Measurements from ENCODE around the gene RUFY3.
"Not testable (repeated sequence)": the region's sequence is repeated elsewhere in the genome, so short reads cannot be mapped to it uniquely, and the experiment has no call there.

Gene RUFY3

GRCh38 chr4:70721747-70722146 lies at the start of gene RUFY3:
RUFY3 (plus strand) TSS chr4:70721964; CDS start chr4:70722574, 610 bp downstream.
- Mint-ChIP-seq H3K9me3 (no peaks in the 10 kb centered on the region), H3K4me3 (peak within 1 kb of the TSS; percentile 25), H3K27ac (peak within 1 kb of the TSS; percentile 17), H3K36me3 (ENCODE audit: low read depth) (no peaks in the 10 kb centered on the region), H3K4me1 (peaks cover 31% of the 10 kb centered on the region), H3K27me3 (no peaks in the 10 kb centered on the region)
- DNase-seq (no peak), ATAC-seq (no peak)

DNA sequence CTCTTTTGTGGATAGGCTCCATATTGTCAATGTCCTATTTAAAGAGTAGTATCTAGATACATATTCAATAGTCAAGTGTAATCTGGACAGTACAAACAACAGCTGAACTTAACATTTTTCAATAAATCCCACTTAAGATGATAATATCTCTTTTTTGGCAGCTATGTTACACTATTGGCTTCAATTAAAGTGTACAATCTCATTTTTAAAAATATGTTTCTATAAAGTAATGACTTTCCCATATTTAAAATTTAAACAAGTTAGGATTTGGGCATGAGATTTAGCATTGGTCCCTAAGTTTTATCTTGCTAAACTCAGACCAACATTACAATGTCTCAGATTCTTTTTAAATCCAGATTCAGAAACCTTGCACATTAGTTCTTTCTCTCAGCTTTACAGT lies 47.6 kb upstream of the RUFY3 start:
- Mint-ChIP-seq H3K9me3 (no peaks in the 10 kb centered on the region), H3K4me3 (no peak overlapping the region), H3K27ac (no peak overlapping the region), H3K27me3 (no peaks in the 10 kb centered on the region), H3K4me1 (peaks cover 14% of the 10 kb centered on the region), H3K36me3 (ENCODE audit: low read depth) (no peaks in the 10 kb centered on the region)
- ATAC-seq (no peak), DNase-seq (no peak)

- DNase-seq, result no peak
- no peak for ATAC-seq
- Mint-ChIP-seq H3K4me3 (no peak overlapping the region), H3K27ac (no peak overlapping the region), H3K9me3 (no peaks in the 10 kb centered on the region), H3K4me1 (peaks cover 14% of the 10 kb centered on the region), H3K36me3 (ENCODE audit: low read depth) (no peaks in the 10 kb centered on the region), H3K27me3 (no peaks in the 10 kb centered on the region)
Measured at GRCh38 chr4:70674731-70675130, 47.0 kb upstream of the RUFY3 start.

GRCh38 chr4:70676554-70677090 lies 45.1 kb upstream of the RUFY3 start:
- no peak overlapping the region for H3K27ac Mint-ChIP-seq
- DNase-seq (no peak), ATAC-seq (no peak)
- H3K27me3 Mint-ChIP-seq, result no peaks in the 10 kb centered on the region
- no peaks in the 10 kb centered on the region for H3K36me3 Mint-ChIP-seq (ENCODE audit: low read depth)
- H3K9me3 Mint-ChIP-seq, result no peaks in the 10 kb centered on the region
- H3K4me1 Mint-ChIP-seq, result peaks cover 14% of the 10 kb centered on the region
- H3K4me3 Mint-ChIP-seq, result no peak overlapping the region

DNA sequence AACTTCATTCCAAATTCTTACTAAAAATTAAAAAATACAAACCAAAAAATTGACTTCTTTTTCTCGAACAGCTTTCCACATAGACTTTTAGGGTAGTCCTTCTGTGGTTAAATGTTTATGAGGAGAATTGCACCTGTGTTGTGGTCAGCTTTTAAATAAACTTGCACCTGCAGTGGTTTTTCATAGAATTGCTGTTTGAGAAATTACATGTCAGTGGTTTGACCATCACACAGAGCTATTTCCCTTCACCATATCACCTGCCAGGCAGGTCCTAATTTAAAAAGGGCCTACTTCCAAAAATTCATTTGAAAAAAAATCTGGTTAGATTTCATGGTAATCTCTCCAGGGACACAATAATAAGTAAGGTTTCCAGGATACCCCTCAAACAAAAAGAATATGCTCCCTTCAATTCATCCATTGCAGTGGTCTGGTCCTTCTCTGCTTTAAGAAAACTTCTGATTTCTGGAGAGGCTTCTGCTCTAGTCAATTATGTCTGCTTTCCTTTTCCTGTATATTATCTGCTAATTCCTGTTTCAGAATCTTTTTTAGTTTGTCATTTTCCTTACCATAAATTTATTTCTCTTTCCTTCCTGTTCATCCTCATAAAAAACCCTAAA lies 43.3 kb upstream of the RUFY3 start:
- Mint-ChIP-seq H3K36me3 (ENCODE audit: low read depth) (no peaks in the 10 kb centered on the region), H3K9me3 (no peaks in the 10 kb centered on the region), H3K4me1 (peaks cover 14% of the 10 kb centered on the region), H3K27me3 (no peaks in the 10 kb centered on the region), H3K4me3 (no peak overlapping the region), H3K27ac (no peak overlapping the region)
- no peak for ATAC-seq
- no peak for DNase-seq

DNA sequence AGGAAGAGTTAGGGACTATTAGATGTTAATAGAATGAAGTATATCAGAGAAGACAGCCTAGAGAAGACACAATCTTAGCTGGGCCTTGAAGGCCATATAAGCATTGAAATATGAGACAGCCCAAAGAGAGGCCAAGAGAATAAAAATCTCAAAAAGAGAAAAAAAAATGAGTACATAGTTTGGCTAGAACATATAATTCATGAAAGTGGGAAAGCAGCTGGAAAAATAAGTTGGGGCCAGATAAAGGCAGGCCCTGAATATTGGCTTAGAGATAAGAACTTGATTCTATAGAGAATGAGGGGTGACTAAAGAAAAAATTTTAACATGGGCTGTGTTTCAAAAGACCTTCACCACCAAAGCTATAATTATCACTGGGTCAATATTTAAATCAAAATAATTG lies 40.8 kb upstream of the RUFY3 start:
- Mint-ChIP-seq H3K4me3 (no peak overlapping the region), H3K9me3 (no peaks in the 10 kb centered on the region), H3K4me1 (peaks cover 14% of the 10 kb centered on the region), H3K27ac (no peak overlapping the region), H3K27me3 (no peaks in the 10 kb centered on the region), H3K36me3 (ENCODE audit: low read depth) (no peaks in the 10 kb centered on the region)
- ATAC-seq (no peak), DNase-seq (no peak)

- Mint-ChIP-seq H3K4me1 (peaks cover 14% of the 10 kb centered on the region), H3K4me3 (no peak overlapping the region), H3K27ac (no peak overlapping the region), H3K27me3 (no peaks in the 10 kb centered on the region), H3K36me3 (ENCODE audit: low read depth) (no peaks in the 10 kb centered on the region), H3K9me3 (no peaks in the 10 kb centered on the region)
- ATAC-seq (no peak), DNase-seq (no peak)
Measured at GRCh38 chr4:70681704-70682103, 40.1 kb upstream of the RUFY3 start.

- not testable (repeated sequence) for H3K27me3 Mint-ChIP-seq; H3K36me3 Mint-ChIP-seq (ENCODE audit: low read depth); H3K27ac Mint-ChIP-seq; ATAC-seq; H3K9me3 Mint-ChIP-seq; H3K4me3 Mint-ChIP-seq; DNase-seq
- H3K4me1 Mint-ChIP-seq, result peaks cover 10% of the 10 kb centered on the region
Measured at GRCh38 chr4:70682142-70682541, 39.6 kb upstream of the RUFY3 start.

- Mint-ChIP-seq H3K27ac (peak overlapping the region; percentile 99), H3K4me1 (peaks cover 42% of the 10 kb centered on the region), H3K9me3 (no peaks in the 10 kb centered on the region), H3K4me3 (peak overlapping the region; percentile 100), H3K27me3 (no peaks in the 10 kb centered on the region), H3K36me3 (ENCODE audit: low read depth) (peaks cover 34% of the 10 kb centered on the region)
- ATAC-seq (no peak), DNase-seq (peak; percentile 34)
Measured at GRCh38 chr4:70687392-70687791, 34.4 kb upstream of the RUFY3 start.

GRCh38 chr4:70687821-70688794 lies 33.7 kb upstream of the RUFY3 start, which contains the start of gene UTP3:
UTP3 (plus strand) TSS chr4:70688532; CDS start chr4:70688678, 146 bp downstream.
- peak; percentile 95 for DNase-seq
- H3K27me3 Mint-ChIP-seq, result no peaks in the 10 kb centered on the region
- H3K9me3 Mint-ChIP-seq, result no peaks in the 10 kb centered on the region
- peak within 1 kb of the TSS; percentile 100 for H3K4me3 Mint-ChIP-seq
- peak within 1 kb of the TSS; percentile 99 for H3K27ac Mint-ChIP-seq
- peaks cover 42% of the 10 kb centered on the region for H3K4me1 Mint-ChIP-seq
- ATAC-seq, result peak; percentile 96
- peaks cover 34% of the 10 kb centered on the region for H3K36me3 Mint-ChIP-seq (ENCODE audit: low read depth)

DNA sequence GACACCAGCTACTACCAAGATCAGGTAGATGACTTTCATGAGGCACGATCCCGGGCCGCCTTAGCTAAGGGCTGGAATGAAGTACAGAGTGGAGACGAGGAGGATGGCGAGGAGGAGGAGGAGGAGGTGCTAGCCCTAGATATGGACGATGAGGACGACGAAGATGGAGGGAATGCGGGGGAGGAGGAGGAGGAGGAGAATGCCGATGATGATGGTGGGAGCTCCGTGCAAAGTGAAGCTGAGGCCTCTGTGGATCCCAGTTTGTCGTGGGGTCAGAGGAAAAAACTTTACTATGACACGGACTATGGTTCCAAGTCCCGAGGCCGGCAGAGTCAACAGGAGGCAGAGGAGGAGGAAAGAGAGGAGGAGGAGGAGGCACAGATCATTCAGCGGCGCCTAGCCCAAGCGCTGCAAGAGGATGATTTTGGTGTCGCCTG lies 33.0 kb upstream of the RUFY3 start:
- Mint-ChIP-seq H3K4me1 (peaks cover 42% of the 10 kb centered on the region), H3K4me3 (peak overlapping the region; percentile 100), H3K36me3 (ENCODE audit: low read depth) (peaks cover 34% of the 10 kb centered on the region), H3K9me3 (no peaks in the 10 kb centered on the region), H3K27ac (peak overlapping the region; percentile 99), H3K27me3 (no peaks in the 10 kb centered on the region)
- ATAC-seq (peak; percentile 5), DNase-seq (no peak)

DNA sequence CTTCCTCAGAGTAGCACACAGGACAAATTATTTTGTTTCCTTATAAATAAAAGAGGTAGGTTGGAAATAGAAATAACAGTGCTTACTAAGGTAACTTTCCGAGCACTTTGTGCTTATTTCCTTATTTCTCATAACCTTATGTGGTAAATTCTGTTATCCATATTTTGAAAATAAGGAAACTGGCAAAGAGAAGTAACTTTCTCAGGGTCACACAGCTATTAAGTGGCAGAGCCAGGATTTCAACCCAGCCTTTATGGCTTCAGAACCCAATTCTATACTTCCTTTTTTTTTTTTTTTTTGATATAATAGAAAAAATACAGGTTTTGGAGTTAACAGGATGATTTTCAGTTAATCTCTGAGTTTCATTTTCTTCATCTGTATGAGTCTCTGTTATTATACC lies 30.1 kb upstream of the RUFY3 start:
- H3K27ac Mint-ChIP-seq, result peak overlapping the region; percentile 46
- no peaks in the 10 kb centered on the region for H3K9me3 Mint-ChIP-seq
- H3K27me3 Mint-ChIP-seq, result no peaks in the 10 kb centered on the region
- ATAC-seq (no peak), DNase-seq (no peak)
- H3K36me3 Mint-ChIP-seq (ENCODE audit: low read depth), result peaks cover 35% of the 10 kb centered on the region
- peak overlapping the region; percentile 100 for H3K4me3 Mint-ChIP-seq
- H3K4me1 Mint-ChIP-seq, result peaks cover 42% of the 10 kb centered on the region

DNA sequence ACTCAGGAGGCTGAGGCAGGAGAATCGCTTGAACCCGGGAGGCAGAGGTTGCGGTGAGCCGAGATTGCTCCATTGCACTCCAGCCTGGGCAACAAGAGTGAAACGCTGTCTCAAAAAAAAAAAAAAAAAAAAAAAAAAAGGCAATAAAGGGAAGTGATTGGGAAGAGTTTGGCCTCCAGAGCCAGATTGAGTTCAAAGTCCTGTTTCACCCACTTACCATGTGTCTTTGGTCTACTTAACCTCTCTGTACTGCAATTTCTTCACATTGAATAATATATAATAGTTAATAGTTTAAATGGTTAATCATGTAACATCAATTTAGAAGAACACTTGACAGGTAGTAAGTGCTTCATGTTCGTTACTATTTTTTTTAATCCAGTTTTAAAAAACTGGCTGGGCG lies 27.1 kb upstream of the RUFY3 start:
- peaks cover 21% of the 10 kb centered on the region for H3K4me1 Mint-ChIP-seq
- not testable (repeated sequence) for H3K4me3 Mint-ChIP-seq, H3K9me3 Mint-ChIP-seq, ATAC-seq, H3K27ac Mint-ChIP-seq, H3K27me3 Mint-ChIP-seq, DNase-seq
- peaks cover 22% of the 10 kb centered on the region for H3K36me3 Mint-ChIP-seq (ENCODE audit: low read depth)

GRCh38 chr4:70698435-70698834 lies 23.3 kb upstream of the RUFY3 start:
- not testable (repeated sequence) for H3K4me3 Mint-ChIP-seq; DNase-seq; H3K27ac Mint-ChIP-seq; H3K27me3 Mint-ChIP-seq; H3K9me3 Mint-ChIP-seq; H3K36me3 Mint-ChIP-seq (ENCODE audit: low read depth); H3K4me1 Mint-ChIP-seq; ATAC-seq

- Mint-ChIP-seq H3K27me3 (no peaks in the 10 kb centered on the region), H3K4me1 (peaks cover 12% of the 10 kb centered on the region), H3K27ac (no peak overlapping the region), H3K36me3 (ENCODE audit: low read depth) (no peaks in the 10 kb centered on the region), H3K9me3 (no peaks in the 10 kb centered on the region), H3K4me3 (no peak overlapping the region)
- DNase-seq (no peak), ATAC-seq (no peak)
Measured at GRCh38 chr4:70700712-70701111, 21.1 kb upstream of the RUFY3 start.
